Hepatocyte (in vitro differentiated cells): ENCODE data around the gene PTPN14. TPM values are rescaled to one million over a fixed set of nuclear protein-coding genes. Genes with fewer than 3 reads are reported as not detected.
"Not testable (repeated sequence)": the region's sequence is repeated elsewhere in the genome, so short reads cannot be mapped to it uniquely, and the experiment has no call there.

Source experiments
- DNase-seq: peaks from one replicate; pipeline ENCODE4 v3.0.0-alpha.2; 2016; ENCODE audit warnings: low spot score
- H2AFZ ChIP-seq: fragments of 200-600 bp; sonication (generic); 2 replicates; pipeline ENCODE4 v1.6.0; 2016; ENCODE audit warnings: antibody characterized with exemption, mild to moderate bottlenecking
- H3K27ac ChIP-seq: fragments of 200-600 bp; sonication (generic); 2 replicates; pipeline ENCODE4 v1.5.1; 2016; ENCODE audit warnings: mild to moderate bottlenecking
- H3K27me3 ChIP-seq: fragments of 200-600 bp; sonication (generic); 2 replicates; pipeline ENCODE4 v1.6.1; 2016
- H3K36me3 ChIP-seq: fragments of 200-600 bp; sonication (generic); replicated peaks from 2 replicates; pipeline ENCODE4 v1.5.1; 2016; ENCODE audit warnings: low read depth; ENCODE audit not compliant: insufficient read depth
- H3K4me1 ChIP-seq: fragments of 200-600 bp; sonication (generic); 2 replicates; pipeline ENCODE4 v1.5.1; 2016; ENCODE audit warnings: mild to moderate bottlenecking, moderate library complexity; ENCODE audit not compliant: insufficient read depth
- H3K4me2 ChIP-seq: fragments of 200-600 bp; sonication (generic); 2 replicates; pipeline ENCODE4 v1.6.0; 2016
- H3K4me3 ChIP-seq: fragments of 200-600 bp; sonication (generic); 2 replicates; pipeline ENCODE4 v1.5.1; 2016; ENCODE audit warnings: mild to moderate bottlenecking
- H3K79me2 ChIP-seq: fragments of 200-600 bp; sonication (generic); 2 replicates; pipeline ENCODE4 v1.6.0; 2017; ENCODE audit warnings: mild to moderate bottlenecking
- H3K9me2 ChIP-seq: fragments of 200-600 bp; sonication (generic); replicated peaks from 2 replicates; pipeline ENCODE4 v1.6.0; 2017; ENCODE audit warnings: mild to moderate bottlenecking; ENCODE audit not compliant: insufficient read depth
- H3K9me3 ChIP-seq: fragments of 200-600 bp; sonication (generic); 2 replicates; pipeline ENCODE4 v1.5.1; 2016; ENCODE audit warnings: low read depth, mild to moderate bottlenecking
- H4K20me1 ChIP-seq: fragments of 200-600 bp; sonication (generic); 2 replicates; pipeline ENCODE4 v1.6.0; 2016; ENCODE audit warnings: mild to moderate bottlenecking; ENCODE audit not compliant: insufficient read depth, poor library complexity, severe bottlenecking
- EZH2 ChIP-seq: fragments of 200-600 bp; sonication (generic); IDR thresholded peaks from 2 replicates; pipeline ENCODE4 v1.6.1; 2016; ENCODE audit warnings: antibody characterized with exemption, mild to moderate bottlenecking, borderline replicate concordance
- EZH2phosphoT487 ChIP-seq: fragments of 200-600 bp; sonication (generic); IDR thresholded peaks from one replicate; pipeline ENCODE4 v1.6.1; 2018; ENCODE audit warnings: antibody characterized with exemption, mild to moderate bottlenecking, low read depth, moderate library complexity; ENCODE audit not compliant: unreplicated experiment, severe bottlenecking
- WGBS: methylation state at CpG from one replicate; pipeline ENCODE4 v1.1.6; 2016; ENCODE audit warnings: low lambda C conversion rate; ENCODE audit errors: missing lambda C conversion rate; 5-methylcytosine and 5-hydroxymethylcytosine counted together
- polyA plus RNA-seq: library from polyadenylated mRNA; unstranded; fragments of >200 nt; fragmentation: Nextera tagmentation; extraction: Ambion mirVana; gene quantifications from 2 replicates; pipeline ENCODE4 v1.2.1, GENCODE V29; 2016
- total RNA-seq: library from RNA; depleted of rRNA; stranded (reverse); fragments of >200 nt; gene quantifications from 2 replicates; pipeline ENCODE4 v1.2.3, GENCODE V29; 2014
- TF ChIP-seq, protein P1 (sequence below): fragments of 200-600 bp; sonication (generic); IDR thresholded peaks from 2 replicates; pipeline ENCODE4 v1.5.1; 2016; ENCODE audit warnings: antibody characterized with exemption, mild to moderate bottlenecking; ENCODE audit not compliant: poor library complexity

PTPN14 gene
- 17.9 and 21.7 TPM in 2 replicates for total RNA-seq
- 7.3 and 9.5 TPM in 2 replicates for polyA plus RNA-seq

DNA sequence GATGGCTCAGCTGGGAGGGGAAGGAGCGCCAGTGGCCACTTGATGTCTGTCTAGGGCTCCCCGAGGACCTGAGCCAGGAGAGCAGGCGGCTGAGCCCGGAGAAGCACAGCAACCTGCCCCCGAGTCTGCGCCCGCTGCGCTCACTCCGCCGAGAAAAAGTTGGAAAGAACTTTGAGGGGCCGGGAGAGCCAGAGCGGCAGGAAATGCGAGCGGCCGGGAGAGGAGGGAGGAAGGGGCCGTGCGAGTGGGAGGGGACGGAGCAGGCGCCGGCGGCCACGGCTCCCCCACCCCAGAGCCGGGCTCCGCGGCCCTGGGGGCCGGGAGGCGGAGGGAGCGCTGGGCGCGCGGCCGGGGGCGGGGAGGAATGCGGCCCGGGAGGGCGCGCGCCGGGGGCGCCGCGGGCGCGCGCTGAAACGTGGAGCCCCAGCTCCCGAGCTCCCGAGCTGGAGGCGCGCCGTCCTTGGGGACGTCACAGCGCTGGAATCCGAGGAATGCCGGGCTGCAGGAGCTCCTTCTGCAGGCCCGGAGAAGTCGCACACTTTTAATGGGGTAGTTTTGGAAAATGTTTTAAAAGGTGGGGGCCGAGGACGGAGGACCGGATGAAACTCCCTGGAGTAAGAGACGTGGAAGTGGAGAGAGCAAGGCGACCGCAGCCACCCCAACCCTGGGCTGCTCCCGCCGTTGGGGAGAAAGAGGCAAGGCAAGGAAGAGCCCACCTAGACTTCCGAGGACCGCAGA lies at the start of gene PTPN14:
Gene PTPN14, minus strand, starts transcription at position 167 of the 738 bp plus-strand sequence. CDS start 86,799 bp downstream, outside the sequence.
- Histone ChIP-seq H3K9me3 (no peaks in the 10 kb centered on the region), H3K4me2 (peak within 1 kb of the TSS; percentile 85), H3K4me3 (peak within 1 kb of the TSS; percentile 85), H2AFZ (peak within 1 kb of the TSS; percentile 78), H3K79me2 (peaks cover 43% of the 10 kb centered on the region), H3K36me3 (no peaks in the 10 kb centered on the region), H3K4me1 (peaks cover 7% of the 10 kb centered on the region), H4K20me1 (peaks cover 9% of the 10 kb centered on the region), H3K27me3 (no peaks in the 10 kb centered on the region), H3K9me2 (no peaks in the 10 kb centered on the region), H3K27ac (peak within 1 kb of the TSS; percentile 99)
- TF ChIP-seq, protein P1, sequence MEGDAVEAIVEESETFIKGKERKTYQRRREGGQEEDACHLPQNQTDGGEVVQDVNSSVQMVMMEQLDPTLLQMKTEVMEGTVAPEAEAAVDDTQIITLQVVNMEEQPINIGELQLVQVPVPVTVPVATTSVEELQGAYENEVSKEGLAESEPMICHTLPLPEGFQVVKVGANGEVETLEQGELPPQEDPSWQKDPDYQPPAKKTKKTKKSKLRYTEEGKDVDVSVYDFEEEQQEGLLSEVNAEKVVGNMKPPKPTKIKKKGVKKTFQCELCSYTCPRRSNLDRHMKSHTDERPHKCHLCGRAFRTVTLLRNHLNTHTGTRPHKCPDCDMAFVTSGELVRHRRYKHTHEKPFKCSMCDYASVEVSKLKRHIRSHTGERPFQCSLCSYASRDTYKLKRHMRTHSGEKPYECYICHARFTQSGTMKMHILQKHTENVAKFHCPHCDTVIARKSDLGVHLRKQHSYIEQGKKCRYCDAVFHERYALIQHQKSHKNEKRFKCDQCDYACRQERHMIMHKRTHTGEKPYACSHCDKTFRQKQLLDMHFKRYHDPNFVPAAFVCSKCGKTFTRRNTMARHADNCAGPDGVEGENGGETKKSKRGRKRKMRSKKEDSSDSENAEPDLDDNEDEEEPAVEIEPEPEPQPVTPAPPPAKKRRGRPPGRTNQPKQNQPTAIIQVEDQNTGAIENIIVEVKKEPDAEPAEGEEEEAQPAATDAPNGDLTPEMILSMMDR: peak; percentile 42
- no peak for TF ChIP-seq EZH2
- peak; percentile 97 for DNase-seq
- WGBS: 1% methylated on average over 33 of the region's 67 CpGs

DNA sequence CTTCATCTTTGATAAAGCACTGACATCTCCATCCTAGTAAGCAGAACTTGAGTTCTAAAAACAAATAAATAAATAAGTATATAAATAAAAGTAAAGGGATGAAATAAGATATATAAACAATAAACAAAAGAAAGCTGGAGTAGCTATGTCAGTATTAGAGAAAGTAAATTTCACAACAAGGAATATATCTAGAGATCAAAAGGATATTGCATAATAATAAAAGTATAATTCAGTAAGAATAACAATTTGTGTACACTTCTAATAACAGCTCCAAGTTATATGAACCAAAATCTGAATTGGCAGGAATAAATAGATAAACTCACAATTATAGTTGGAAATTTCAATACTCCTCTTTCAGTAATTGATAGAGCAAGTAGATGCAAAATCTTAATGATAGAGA lies 41.8 kb upstream of the PTPN14 start:
- TF ChIP-seq, protein P1: no peak
- TF ChIP-seq EZH2phosphoT487 (no peak), EZH2 (no peak)
- Histone ChIP-seq H3K27me3 (no peaks in the 10 kb centered on the region), H3K27ac (no peak overlapping the region), H2AFZ (no peak overlapping the region), H3K9me3 (no peaks in the 10 kb centered on the region), H3K79me2 (no peaks in the 10 kb centered on the region), H3K4me2 (no peak overlapping the region), H3K4me1 (no peaks in the 10 kb centered on the region), H3K36me3 (no peaks in the 10 kb centered on the region), H3K4me3 (no peak overlapping the region), H4K20me1 (no peaks in the 10 kb centered on the region), H3K9me2 (no peaks in the 10 kb centered on the region)
- DNase-seq: no peak

DNA sequence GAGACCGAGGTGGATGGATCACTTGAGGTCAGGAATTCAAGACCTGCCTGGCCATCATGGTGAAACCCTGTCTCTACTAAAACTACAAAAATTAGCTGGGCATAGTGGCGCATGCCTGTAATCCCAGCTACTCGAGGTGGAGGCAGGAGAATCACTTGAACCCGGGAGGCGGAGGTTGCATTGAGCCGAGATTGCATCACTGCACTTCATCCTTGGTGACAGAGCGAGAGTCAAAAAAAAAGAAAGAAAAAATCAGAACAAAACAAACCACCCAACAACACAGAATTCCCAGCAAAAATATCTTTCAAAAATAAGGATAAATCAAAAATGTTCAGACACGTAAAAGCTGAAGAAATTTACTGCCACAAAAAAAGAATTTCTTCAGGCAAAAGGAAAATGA lies 40.5 kb upstream of the PTPN14 start:
- not testable (repeated sequence) for H3K27ac ChIP-seq, H4K20me1 ChIP-seq, H3K4me3 ChIP-seq, H3K36me3 ChIP-seq, H3K27me3 ChIP-seq, H3K4me1 ChIP-seq, H3K79me2 ChIP-seq, H2AFZ ChIP-seq, H3K9me2 ChIP-seq, DNase-seq, H3K9me3 ChIP-seq, H3K4me2 ChIP-seq
- WGBS: 89% methylated on average over 8 of the region's 8 CpGs

DNA sequence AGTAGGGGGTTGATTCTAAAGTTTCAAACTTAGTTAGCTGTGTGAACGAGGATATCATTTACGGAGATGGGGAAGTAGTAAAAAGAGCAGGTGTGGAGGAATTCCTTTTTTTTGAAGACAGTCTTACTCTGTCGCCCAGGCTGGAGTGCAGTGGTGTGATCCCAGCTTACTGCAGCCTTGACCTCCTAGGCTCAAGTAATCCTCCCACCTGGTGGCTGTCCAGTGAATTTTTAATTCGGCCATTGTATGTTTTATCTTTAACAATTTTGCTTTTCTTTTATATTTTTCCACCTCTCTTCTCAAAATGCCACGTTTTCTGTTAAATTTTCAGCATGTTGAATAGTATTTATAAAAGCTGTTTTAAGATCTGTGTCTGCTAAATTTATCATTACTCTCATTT lies 39.3 kb upstream of the PTPN14 start:
- Histone ChIP-seq H3K4me2 (no peak overlapping the region), H3K9me3 (no peaks in the 10 kb centered on the region), H3K9me2 (no peaks in the 10 kb centered on the region), H3K4me3 (no peak overlapping the region), H3K79me2 (no peaks in the 10 kb centered on the region), H3K27me3 (no peaks in the 10 kb centered on the region), H2AFZ (no peak overlapping the region), H3K36me3 (no peaks in the 10 kb centered on the region), H3K4me1 (no peaks in the 10 kb centered on the region), H4K20me1 (no peaks in the 10 kb centered on the region), H3K27ac (no peak overlapping the region)
- 96% methylated on average over 5 of the region's 5 CpGs for WGBS
- TF ChIP-seq EZH2phosphoT487 (no peak), EZH2 (no peak)
- TF ChIP-seq, protein P1: no peak
- DNase-seq: no peak
